IPS-20b (cell line): ENCODE measurements around the gene TRIM21.
"Not testable (repeated sequence)": the region's sequence is repeated elsewhere in the genome, so short reads cannot be mapped to it uniquely, and the experiment has no call there.

Experiments used
- H3K27ac ChIP-seq: one replicate; pipeline ENCODE4 v1.5.1; 2013; ENCODE audit warnings: low read length
- H3K27me3 ChIP-seq: 2 replicates; pipeline ENCODE4 v1.6.1; 2013; ENCODE audit warnings: mild to moderate bottlenecking, low read length, inconsistent platforms; ENCODE audit not compliant: insufficient read depth
- H3K36me3 ChIP-seq: 2 replicates; pipeline ENCODE4 v1.6.1; 2013; ENCODE audit warnings: low read depth, mild to moderate bottlenecking, inconsistent platforms, low read length, moderate library complexity; ENCODE audit not compliant: insufficient read depth
- H3K4me1 ChIP-seq: 2 replicates; pipeline ENCODE4 v1.6.1; 2013; ENCODE audit warnings: mild to moderate bottlenecking, control low read depth, inconsistent platforms, low read length, moderate library complexity; ENCODE audit not compliant: insufficient read depth
- H3K4me3 ChIP-seq: 2 replicates; pipeline ENCODE4 v1.5.1; 2013; ENCODE audit warnings: mild to moderate bottlenecking, low read length, inconsistent platforms
- H3K9ac ChIP-seq: 2 replicates; pipeline ENCODE4 v1.6.1; 2013; ENCODE audit warnings: low read depth, mild to moderate bottlenecking, inconsistent platforms, low read length, moderate library complexity
- H3K9me3 ChIP-seq: 2 replicates; pipeline ENCODE4 v1.6.1; 2013; ENCODE audit warnings: mild to moderate bottlenecking, low read depth, low read length, inconsistent platforms; ENCODE audit not compliant: insufficient read depth

The TRIM21 gene

GRCh38 chr11:4381901-4382300, 11.6 kb downstream of the TRIM21 start:
- peaks cover 9% of the 10 kb centered on the region; the same call in 1 of the 2 replicates for H3K36me3 ChIP-seq
- H3K27ac ChIP-seq, result no peak overlapping the region
- H3K27me3 ChIP-seq, result no peaks in the 10 kb centered on the region
- H3K4me1 ChIP-seq, result no peaks in the 10 kb centered on the region
- H3K9ac ChIP-seq, result no peak overlapping the region
- H3K4me3 ChIP-seq, result no peak overlapping the region
- no peaks in the 10 kb centered on the region for H3K9me3 ChIP-seq

- Histone ChIP-seq H3K27me3 (no peaks in the 10 kb centered on the region), H3K27ac (no peak overlapping the region), H3K9ac (no peak overlapping the region), H3K4me3 (no peak overlapping the region), H3K9me3 (no peaks in the 10 kb centered on the region), H3K4me1 (no peaks in the 10 kb centered on the region), H3K36me3 (no peaks in the 10 kb centered on the region)
Measured at GRCh38 chr11:4375431-4376140, 17.9 kb downstream of the TRIM21 start.

GRCh38 chr11:4370166-4370565, 23.3 kb downstream of the TRIM21 start:
- H3K27ac ChIP-seq, result no peak overlapping the region
- no peaks in the 10 kb centered on the region for H3K9me3 ChIP-seq
- H3K27me3 ChIP-seq, result no peaks in the 10 kb centered on the region
- H3K36me3 ChIP-seq, result no peaks in the 10 kb centered on the region
- no peaks in the 10 kb centered on the region for H3K4me1 ChIP-seq
- H3K9ac ChIP-seq, result no peak overlapping the region
- H3K4me3 ChIP-seq, result no peak overlapping the region

- no peaks in the 10 kb centered on the region for H3K27me3 ChIP-seq
- H3K36me3 ChIP-seq, result no peaks in the 10 kb centered on the region
- no peaks in the 10 kb centered on the region for H3K4me1 ChIP-seq
- H3K4me3 ChIP-seq, result no peak within 1 kb of the TSS
- H3K9me3 ChIP-seq, result no peaks in the 10 kb centered on the region
- H3K27ac ChIP-seq, result no peak within 1 kb of the TSS
- H3K9ac ChIP-seq, result no peak within 1 kb of the TSS
Measured at GRCh38 chr11:4368286-4368685, 25.2 kb downstream of the TRIM21 start, which contains the start of gene OR52B4. TSS of gene OR52B4 (minus strand) at chr11:4368386. CDS start at chr11:4368295, 91 bp downstream.

GRCh38 chr11:4348142-4348541, 45.4 kb downstream of the TRIM21 start:
- H3K4me3 ChIP-seq, H3K27me3 ChIP-seq, H3K27ac ChIP-seq, H3K9me3 ChIP-seq, H3K9ac ChIP-seq, H3K36me3 ChIP-seq, H3K4me1 ChIP-seq: not testable (repeated sequence)

- H3K27ac ChIP-seq, H3K9ac ChIP-seq, H3K9me3 ChIP-seq, H3K27me3 ChIP-seq, H3K4me1 ChIP-seq, H3K4me3 ChIP-seq, H3K36me3 ChIP-seq: not testable (repeated sequence)
Measured at GRCh38 chr11:4345366-4345765, 48.1 kb downstream of the TRIM21 start.
